ENCODE results near the gene ITLN2.

- TF ChIP-seq CTCF (IDR thresholded peaks at IDR 0.05) (no peak), MAX (IDR thresholded peaks at IDR 0.05) (no peak), RAD21 (conservative IDR thresholded peaks at IDR 0.05 in 1 of 2, IDR thresholded peaks at IDR 0.05 in 1 of 2) (no peak), CBX8 (IDR thresholded peaks at IDR 0.05) (no peak)
These were observed 18.9 kb downstream of the ITLN2 start for GRCh38 chr1:160935527-160936258.
